Chondrocyte (in vitro differentiated cells): ENCODE data around the gene PLD1. TPM values are rescaled to one million over a fixed set of nuclear protein-coding genes. Genes with fewer than 3 reads are reported as not detected.
A peak's percentile ranks its signal among the peaks of the same experiment; 100 is the strongest.

Experiments
- DNase-seq: peaks from one replicate; pipeline ENCODE4 v3.0.0; 2021; ENCODE audit warnings: mixed read lengths, low spot score
- H3K27ac Mint-ChIP-seq: one replicate; pipeline ENCODE4 v1.8.0; 2021; ENCODE audit warnings: mild to moderate bottlenecking, moderate library complexity, mixed read lengths; ENCODE audit not compliant: unreplicated experiment
- H3K27me3 Mint-ChIP-seq: 2 replicates; pipeline ENCODE4 v1.8.0; 2021; ENCODE audit warnings: low read depth, mixed read lengths
- H3K36me3 Mint-ChIP-seq: 2 replicates; pipeline ENCODE4 v1.8.0; 2021; ENCODE audit warnings: low read depth, mixed read lengths
- H3K4me1 Mint-ChIP-seq: 2 replicates; pipeline ENCODE4 v1.8.0; 2021; ENCODE audit warnings: low read depth, mild to moderate bottlenecking, mixed read lengths
- H3K4me3 Mint-ChIP-seq: one replicate; pipeline ENCODE4 v1.8.0; 2021; ENCODE audit warnings: mild to moderate bottlenecking, moderate library complexity, mixed read lengths; ENCODE audit not compliant: unreplicated experiment
- H3K9me3 Mint-ChIP-seq: 2 replicates; pipeline ENCODE4 v1.8.0; 2021; ENCODE audit warnings: low read depth, mixed read lengths
- CTCF ChIP-seq: fragments of 200-600 bp; sonication (generic); IDR thresholded peaks from 2 replicates; pipeline ENCODE4 v1.5.0; 2021; ENCODE audit warnings: antibody characterized with exemption, mild to moderate bottlenecking, moderate library complexity
- total RNA-seq: library from RNA; stranded (reverse); gene quantifications from 3 replicates; pipeline ENCODE4 v1.2.1, GENCODE V29; 2021

The PLD1 gene
- total RNA-seq, 1 donor from 2014 or later = 17.0 TPM

- H3K36me3 Mint-ChIP-seq = no peaks in the 10 kb centered on the region
- H3K27ac Mint-ChIP-seq = peak overlapping the region; percentile 93
Measured at GRCh38 chr3:171810629-171811294, 479 bp upstream of the PLD1 start.

GRCh38 chr3:171809611-171809860, 747 bp downstream of the PLD1 start:
- Mint-ChIP-seq H3K36me3 (no peaks in the 10 kb centered on the region), H3K9me3 (no peaks in the 10 kb centered on the region), H3K4me3 (peak overlapping the region; percentile 75), H3K27ac (peak overlapping the region; percentile 93), H3K27me3 (no peaks in the 10 kb centered on the region), H3K4me1 (peaks cover 75% of the 10 kb centered on the region)
- DNase-seq = no peak
- TF ChIP-seq CTCF = no peak

More at GRCh38 chr3:171810629-171811294, 479 bp upstream of the PLD1 start:
- H3K4me1 Mint-ChIP-seq = peaks cover 67% of the 10 kb centered on the region
- H3K27me3 Mint-ChIP-seq = no peaks in the 10 kb centered on the region
- TF ChIP-seq CTCF = no peak
- peak overlapping the region; percentile 75 for H3K4me3 Mint-ChIP-seq
- no peak for DNase-seq
- H3K9me3 Mint-ChIP-seq = peaks cover 3% of the 10 kb centered on the region

GRCh38 chr3:171807806-171808205, 2.5 kb downstream of the PLD1 start:
- H3K9me3 Mint-ChIP-seq = no peaks in the 10 kb centered on the region
- H3K4me1 Mint-ChIP-seq = peaks cover 69% of the 10 kb centered on the region
- H3K27me3 Mint-ChIP-seq = no peaks in the 10 kb centered on the region
- DNase-seq = no peak
- TF ChIP-seq CTCF = no peak
- H3K36me3 Mint-ChIP-seq = no peaks in the 10 kb centered on the region
- no peak overlapping the region for H3K27ac Mint-ChIP-seq
- no peak overlapping the region for H3K4me3 Mint-ChIP-seq

GRCh38 chr3:171807129-171807675, 3.1 kb downstream of the PLD1 start:
- peaks cover 68% of the 10 kb centered on the region for H3K4me1 Mint-ChIP-seq
- no peak for DNase-seq
- no peaks in the 10 kb centered on the region for H3K36me3 Mint-ChIP-seq
- no peaks in the 10 kb centered on the region for H3K27me3 Mint-ChIP-seq
- no peak for TF ChIP-seq CTCF
- no peaks in the 10 kb centered on the region for H3K9me3 Mint-ChIP-seq
- no peak overlapping the region for H3K4me3 Mint-ChIP-seq
- H3K27ac Mint-ChIP-seq = peak overlapping the region; percentile 81

GRCh38 chr3:171806200-171807128, 3.8 kb downstream of the PLD1 start:
- Mint-ChIP-seq H3K27ac (peak overlapping the region; percentile 81), H3K27me3 (no peaks in the 10 kb centered on the region), H3K4me1 (peaks cover 68% of the 10 kb centered on the region), H3K9me3 (no peaks in the 10 kb centered on the region), H3K36me3 (no peaks in the 10 kb centered on the region), H3K4me3 (no peak overlapping the region)
- DNase-seq = no peak
- no peak for TF ChIP-seq CTCF
